ELR (cell line): ENCODE results near the gene PPP4R3C.
"Not testable (repeated sequence)": the region's sequence is repeated elsewhere in the genome, so short reads cannot be mapped to it uniquely, and the experiment has no call there.

Source experiments
- DNase-seq: peaks from one replicate; pipeline ENCODE4 v3.0.0-alpha.2; 2015; ENCODE audit warnings: low read depth

PPP4R3C gene

DNA sequence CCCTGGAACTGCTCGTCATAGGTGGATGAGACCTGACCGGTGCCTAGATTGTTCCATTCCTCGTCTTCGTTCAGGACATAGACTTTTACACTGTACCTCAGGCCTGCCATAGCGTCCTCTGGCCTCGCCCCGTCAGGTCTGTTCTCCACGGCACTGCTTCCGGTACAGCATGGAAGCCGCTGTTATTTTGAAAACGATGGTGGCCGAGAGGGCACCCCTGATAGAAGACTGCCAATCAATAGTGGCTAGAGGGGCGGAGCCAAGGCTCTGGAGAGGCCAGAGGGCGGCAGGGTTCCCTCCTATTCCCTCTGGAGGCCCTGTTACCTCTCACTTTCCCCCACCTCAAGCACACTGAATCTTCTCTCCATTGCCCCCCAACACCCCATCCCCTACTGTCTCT is at the start of gene PPP4R3C:
Gene PPP4R3C (minus strand): TSS at position 155 of the 400 bp plus-strand sequence. CDS start 45 bp downstream, at position 110.
- no peak for DNase-seq

DNA sequence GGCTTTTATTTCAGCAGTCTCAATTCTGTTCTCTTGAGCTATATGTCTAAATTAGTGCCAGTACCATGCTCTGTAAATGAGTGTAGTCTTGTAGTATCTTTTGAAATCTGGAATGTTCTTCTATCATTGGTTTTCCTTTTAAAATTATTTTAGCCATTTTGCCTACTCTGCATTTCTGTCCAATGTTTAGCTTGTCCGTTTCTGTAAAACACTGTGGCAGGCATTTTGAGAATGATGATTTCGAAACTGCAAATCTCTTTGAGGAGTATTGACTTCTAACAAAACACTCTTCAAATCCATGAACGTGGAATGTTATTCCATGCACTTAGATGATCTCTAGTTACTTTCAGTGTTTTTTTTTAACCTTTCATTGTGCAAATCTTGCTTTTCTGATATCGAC is 28.3 kb upstream of the PPP4R3C start:
- DNase-seq = no peak

- no peak for DNase-seq
These were observed 2.9 kb upstream of the PPP4R3C start for GRCh38 chrX:27466051-27466450.

GRCh38 chrX:27465036-27465435 is 1.9 kb upstream of the PPP4R3C start:
- no peak for DNase-seq

- not testable (repeated sequence) for DNase-seq
These were observed 4.0 kb downstream of the PPP4R3C start for GRCh38 chrX:27459129-27459528.

GRCh38 chrX:27458544-27458943 is 4.6 kb downstream of the PPP4R3C start:
- DNase-seq = not testable (repeated sequence)

DNA sequence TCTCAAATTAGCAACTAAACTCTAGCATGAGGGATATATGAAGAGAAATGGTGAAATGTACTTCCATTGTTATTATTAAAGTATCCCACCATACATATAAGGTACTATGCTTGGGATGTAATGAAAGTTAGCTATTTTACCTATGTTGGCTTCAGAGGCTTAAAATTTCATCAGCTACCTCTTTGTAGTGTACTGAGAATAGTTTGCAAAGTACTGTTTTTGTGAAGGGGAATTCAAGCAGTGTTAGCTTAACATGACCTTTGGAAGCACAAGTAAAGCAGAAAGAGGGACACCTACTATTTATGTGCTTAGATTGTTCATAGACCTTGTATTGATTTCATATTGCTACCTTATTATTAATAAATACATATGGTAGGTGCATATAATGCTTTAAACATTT is 11.8 kb downstream of the PPP4R3C start:
- DNase-seq = no peak

DNA sequence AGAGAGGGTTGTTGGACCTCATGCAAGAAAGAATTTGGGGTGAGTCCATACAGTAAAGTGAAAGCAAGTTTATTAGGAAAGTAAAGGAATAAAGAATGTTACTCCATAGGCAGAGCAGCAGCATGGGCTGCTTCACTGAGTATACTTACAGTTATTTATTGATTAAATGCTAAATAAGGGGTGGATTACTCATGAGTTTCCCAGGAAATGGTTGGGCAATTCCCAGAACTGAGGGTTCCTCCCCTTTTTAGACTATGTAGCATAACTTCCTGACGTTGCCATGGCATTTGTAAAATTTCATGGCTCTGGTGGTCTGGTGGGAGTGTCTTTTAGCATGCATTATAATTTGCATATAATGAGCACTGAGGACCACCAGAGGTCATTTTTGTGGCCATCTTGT is 16.7 kb downstream of the PPP4R3C start:
- DNase-seq = no peak

DNA sequence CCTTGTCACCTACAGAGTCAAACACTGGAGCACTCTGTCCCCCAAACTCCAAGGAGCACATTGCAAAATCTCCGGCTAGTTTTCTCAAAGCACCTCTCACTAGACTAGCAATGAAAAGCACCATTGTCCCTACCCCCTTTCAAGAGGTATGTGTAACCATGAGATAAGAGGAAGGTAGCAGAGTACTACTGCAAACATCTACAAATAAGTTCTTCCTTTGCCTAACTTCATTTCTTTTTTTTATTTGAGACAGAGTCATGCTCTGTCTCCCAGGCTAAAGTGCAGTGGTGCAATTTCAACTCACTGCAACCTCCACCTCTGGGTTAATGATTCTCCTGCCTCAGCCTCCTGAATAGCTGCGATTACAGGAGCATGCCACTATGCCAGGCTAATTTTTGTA is 17.7 kb downstream of the PPP4R3C start:
- DNase-seq = no peak

DNA sequence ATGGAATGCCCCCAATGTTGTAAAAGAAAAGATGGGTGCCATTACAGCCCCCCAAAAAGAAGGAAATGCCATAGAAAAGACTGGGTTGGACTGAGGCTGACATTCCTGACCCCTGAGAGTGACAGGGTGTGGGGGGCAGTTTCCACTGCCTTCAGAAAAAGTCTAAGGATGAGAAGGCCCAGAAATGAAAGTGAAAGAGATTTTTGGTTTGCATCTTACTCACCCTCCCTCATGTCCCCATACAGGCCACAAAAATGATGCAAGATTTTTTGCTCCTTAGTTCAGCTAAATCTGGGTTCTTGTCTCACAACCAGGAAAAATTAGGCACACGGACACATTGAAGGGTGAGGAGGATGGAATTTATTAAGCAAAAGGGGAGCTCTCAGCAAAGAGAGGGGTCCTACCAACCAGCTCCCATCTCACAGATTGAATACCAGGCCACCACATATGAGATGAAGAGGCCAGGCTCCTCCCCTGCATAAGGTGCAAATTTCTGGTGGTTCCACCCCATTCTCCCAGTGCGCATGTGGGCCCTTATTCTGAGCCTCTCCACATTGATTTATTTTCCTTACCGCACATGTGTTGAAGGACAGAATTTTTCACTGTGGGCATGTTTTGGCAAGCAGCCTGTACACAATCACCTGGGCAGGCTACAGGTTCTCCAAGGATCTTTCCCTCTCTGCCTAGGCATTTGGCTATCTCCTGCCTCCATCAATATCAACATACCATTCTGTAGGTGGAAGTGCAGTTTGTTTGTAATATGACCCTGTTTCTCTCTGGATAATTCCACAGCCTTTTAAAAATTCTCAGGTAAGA is 18.8 kb downstream of the PPP4R3C start:
- no peak for DNase-seq

DNA sequence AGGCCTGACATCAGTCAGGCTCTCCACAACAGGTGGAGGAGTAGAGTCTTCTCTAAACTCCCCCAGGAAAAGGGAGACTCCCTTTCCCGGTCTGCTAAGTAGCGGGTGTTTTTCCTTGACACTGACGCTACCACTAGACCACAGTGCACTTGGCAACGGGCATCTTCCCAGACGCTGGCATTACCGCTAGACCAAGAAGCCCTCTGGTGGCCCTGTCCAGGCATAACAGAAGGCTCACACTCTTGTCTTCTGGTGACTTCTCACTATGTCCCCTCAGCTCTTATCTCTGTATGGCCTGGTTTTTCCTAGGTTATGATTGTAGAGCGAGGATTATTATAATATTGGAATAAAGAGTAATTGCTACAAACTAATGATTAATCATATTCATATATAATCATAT is 20.7 kb downstream of the PPP4R3C start:
- peak; percentile 4 for DNase-seq

- DNase-seq = no peak
These were observed 23.4 kb downstream of the PPP4R3C start for GRCh38 chrX:27439771-27440170.

GRCh38 chrX:27438937-27439336 is 24.2 kb downstream of the PPP4R3C start:
- no peak for DNase-seq

DNA sequence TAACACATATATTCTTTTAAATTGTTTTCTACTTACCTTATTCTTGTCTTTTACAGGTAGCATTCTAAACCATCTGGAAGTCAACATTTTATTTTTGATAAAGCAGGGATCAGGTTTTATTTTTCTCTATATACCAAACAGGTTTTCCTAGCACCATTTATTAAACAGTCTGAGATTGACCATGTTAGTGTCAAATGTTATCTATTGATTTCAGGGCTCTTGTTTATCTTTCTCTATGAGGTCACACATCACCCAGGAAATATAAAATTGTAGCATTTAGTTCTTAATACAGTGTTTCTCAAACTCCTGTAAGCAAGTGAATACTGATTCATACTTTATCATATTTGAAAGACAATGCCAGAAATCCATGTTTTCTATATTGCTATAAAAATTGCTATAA is 28.1 kb downstream of the PPP4R3C start:
- DNase-seq = no peak
